HG02870 (cell line): ENCODE data around the gene CUL3.
A peak's percentile ranks its signal among the peaks of the same experiment; 100 is the strongest.
"Not testable (repeated sequence)": the region's sequence is repeated elsewhere in the genome, so short reads cannot be mapped to it uniquely, and the experiment has no call there.

ENCODE experiments used
- ATAC-seq: cut with Tn5 transposase; IDR thresholded peaks from one replicate; pipeline ENCODE4 v1.9.1; 2021; ENCODE audit warnings: mild to moderate bottlenecking, moderate library complexity; ENCODE audit not compliant: unreplicated experiment

Gene CUL3

DNA sequence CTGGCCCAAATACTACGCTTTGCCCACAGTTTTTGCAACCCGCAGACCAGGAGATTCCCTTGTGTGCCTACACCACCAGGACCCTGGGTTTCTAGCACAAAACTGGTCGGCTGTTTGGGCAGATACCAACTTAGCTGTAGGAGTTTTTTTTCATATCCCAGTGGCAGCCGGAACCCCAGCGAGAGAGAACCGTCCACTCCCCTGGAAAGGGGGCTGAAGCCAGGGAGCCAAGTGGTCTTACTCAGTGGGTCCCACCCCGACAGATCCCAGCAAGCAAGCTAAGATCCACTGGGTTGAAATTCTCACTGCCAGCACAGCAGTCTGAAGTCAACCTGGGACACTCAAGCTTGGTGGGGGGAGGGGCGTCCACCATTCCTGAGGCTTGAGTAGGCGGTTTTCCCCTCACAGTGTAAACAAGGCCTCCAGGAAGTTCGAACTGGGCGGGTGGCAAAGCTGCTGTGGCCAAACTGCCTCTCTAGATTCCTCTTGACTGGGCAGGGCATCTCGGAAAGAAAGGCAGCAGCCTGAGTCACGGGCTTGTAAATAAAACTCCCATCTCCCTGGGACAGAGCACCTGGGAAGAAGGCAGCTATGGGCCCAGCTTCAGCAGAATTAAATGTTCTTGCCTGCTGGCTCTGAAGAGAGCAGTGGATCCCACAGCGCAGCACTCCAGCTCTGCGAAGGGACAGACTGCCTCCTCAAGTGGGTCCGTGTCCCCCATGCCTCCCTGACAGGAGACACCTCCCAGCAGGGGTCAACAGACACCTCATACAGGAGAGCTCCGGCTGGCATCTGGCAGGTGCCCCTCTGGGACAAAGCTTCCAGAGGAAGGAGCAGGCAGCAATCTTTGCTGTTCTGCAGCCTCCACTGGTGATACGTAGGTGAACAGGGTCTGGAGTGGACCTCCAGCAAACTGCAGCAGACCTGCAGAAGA lies 99.8 kb downstream of the CUL3 start:
- not testable (repeated sequence) for ATAC-seq

DNA sequence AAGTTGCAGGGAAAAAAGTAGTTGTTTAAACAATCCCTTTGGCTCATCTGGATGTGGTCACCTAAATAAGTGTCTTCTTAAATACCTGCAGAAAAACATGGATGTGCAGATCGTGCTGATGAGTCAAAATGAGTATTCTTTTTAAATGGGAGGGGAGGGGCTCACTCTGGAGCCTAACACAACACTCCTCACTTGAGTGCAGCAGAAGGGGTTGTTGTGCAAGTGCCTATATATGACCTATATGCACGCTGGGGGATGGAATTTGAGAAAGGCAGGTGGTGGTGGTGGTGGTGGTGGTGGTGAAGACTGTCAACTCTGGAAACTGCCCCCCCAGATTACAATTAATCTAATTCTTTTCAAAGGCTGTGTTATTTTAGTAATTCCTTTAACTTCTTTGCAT lies 105.3 kb downstream of the CUL3 start:
- ATAC-seq, result no peak

DNA sequence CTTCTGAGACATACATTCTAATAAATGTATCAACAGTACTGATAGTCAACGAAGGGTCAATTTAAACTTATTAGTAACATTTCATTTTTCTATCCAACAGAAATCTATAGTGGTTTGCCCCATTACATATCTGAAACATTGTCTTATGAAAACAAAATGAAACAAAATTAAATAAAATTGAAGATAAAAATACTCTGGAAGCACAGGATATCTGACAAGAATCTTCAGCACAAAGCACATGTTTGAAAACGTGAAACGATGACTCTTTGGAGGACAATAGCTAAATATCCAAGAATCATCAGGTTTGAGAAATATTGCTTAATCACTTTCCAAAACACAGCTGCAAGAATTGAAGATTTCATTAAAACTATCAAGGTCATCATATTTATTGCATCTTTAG lies 112.3 kb downstream of the CUL3 start:
- ATAC-seq, result no peak

DNA sequence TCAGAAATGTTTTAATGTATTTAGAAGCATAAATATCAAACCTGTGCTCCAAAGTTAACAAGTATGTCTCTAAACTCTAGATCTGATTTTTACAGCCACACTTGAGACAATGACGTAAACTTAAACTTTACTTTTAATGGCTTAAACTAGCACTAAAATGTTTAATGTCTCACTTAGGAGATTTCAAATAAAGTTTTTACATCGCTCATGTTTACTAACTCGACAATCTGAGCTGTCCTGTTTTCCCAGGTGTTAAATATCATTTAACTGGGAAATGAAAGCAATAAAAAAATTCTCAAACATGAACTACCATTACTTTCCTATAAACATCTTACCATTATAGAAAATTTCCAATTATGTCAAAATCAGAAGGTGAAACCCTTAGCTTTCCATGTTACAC lies 113.0 kb downstream of the CUL3 start:
- no peak for ATAC-seq

DNA sequence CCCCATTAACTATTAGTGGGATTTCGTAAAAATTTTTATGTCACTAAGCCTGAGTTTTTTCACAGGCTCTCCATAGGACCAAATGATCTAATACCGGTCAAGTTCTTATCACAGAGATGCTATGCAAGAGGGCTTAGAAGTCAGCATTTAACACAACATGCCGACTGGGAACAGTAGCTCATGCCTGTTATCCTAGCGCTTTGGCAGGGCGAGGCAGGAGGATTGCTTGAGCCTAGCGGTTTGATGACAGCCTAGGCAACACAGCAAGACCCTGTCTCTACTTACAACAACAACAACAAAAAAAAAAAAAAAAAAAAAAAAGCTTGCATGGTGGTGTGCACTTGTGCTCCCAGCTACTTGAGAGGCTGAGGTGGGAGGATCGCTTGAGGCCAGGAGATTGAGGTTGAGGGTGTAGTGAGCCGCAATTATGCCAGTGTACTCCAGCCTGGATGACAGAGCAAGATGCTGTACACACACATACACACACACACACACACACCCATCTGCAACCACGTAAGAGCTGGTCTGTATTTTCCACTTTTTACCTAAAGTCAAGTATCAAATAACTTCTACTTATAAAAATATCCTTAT lies 115.7 kb downstream of the CUL3 start:
- ATAC-seq, result no peak

DNA sequence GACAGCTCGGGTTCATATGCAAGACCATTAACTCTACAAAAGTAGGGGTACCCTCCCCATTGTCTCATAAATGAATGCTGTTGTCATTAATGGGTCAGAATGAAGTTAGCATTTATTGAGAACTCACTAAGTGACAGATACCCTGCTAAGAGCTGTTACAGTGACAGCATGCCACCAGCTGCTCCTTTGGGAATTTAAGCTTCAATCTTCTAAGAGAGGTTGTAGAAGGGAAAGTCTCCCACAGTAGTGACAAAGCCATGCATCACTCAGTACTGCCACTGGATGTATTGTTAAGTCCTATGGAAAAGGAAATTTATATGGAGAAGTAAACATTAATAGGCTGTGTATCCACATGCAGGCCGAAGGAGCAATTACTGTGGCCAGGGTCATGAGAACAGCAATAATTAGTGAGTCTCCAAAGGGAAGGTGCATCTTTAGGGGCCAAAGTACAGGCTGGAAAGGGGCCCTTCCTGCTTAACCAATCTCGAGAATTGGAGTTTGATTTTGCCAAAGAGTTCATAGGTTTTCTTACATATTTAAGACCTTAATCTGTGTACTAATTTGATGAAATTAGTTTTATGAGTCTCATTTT lies 118.8 kb downstream of the CUL3 start:
- no peak for ATAC-seq

DNA sequence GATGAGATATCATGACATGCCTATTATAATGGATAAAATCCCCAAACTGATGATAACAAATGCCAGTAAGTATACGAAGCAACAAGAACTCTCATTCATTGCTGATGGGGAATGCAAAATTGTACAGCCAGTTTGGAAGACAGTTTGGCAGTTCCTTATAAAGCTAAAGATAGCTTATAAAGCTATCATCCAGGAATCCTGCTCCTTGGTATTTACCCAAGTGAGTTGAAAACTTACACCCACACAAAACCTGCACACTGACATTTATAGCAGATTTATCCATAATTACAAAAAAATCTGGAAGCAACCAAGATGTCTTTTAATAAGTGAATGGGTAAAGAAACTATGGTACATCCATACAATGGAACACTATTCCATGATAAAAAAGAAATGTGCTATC lies 123.8 kb downstream of the CUL3 start:
- ATAC-seq, result no peak

DNA sequence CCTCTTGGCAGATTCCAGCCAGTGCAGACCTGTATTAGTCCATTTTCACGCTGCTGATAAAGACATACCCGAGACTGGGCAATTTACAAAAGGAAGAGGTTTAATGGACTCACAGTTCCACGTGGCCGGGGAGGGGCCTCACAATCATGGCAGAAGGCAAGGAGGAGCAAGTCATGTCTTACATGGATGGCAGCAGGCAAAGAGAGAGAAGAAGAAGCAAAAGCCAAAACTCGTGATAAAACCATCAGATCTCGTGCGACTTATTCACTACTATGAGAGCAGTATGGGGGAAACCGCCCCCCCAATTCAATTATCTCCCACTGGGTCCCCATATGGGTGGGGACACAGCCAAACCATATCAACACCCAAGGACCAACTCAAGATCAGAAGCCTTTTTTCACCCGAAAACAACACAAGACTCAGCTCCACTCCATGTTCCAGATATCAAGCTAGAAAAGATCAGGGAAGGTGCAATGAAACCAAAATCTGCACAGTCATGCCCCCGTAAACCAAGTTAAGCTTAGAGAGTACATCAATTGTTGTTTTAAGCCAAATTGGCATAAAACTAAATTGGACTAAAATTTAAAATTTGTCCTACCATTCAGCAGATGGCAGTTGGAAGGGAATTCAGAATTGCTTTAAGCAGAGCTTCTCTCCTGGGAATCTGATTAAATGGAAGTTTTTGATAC lies 127.6 kb downstream of the CUL3 start:
- no peak for ATAC-seq

DNA sequence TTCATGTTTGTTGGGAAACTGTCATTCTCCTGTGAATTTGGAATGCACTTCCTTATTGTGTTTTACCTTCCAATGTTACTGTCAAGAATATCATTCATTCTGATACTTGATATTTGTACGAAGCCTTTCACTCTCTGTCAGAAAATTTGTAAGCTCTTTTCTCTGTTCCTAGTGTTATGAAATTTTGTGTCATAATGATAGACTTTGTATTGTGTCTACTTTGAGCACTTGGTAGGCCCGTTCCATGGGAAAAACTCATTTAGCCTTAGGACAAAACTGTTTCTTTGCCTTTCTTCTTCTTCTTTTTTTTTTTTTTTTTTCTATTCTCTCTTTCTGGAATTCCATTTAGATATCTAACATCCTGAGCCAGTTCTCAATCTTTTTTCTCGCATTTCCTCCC lies 131.3 kb downstream of the CUL3 start:
- ATAC-seq, result no peak

DNA sequence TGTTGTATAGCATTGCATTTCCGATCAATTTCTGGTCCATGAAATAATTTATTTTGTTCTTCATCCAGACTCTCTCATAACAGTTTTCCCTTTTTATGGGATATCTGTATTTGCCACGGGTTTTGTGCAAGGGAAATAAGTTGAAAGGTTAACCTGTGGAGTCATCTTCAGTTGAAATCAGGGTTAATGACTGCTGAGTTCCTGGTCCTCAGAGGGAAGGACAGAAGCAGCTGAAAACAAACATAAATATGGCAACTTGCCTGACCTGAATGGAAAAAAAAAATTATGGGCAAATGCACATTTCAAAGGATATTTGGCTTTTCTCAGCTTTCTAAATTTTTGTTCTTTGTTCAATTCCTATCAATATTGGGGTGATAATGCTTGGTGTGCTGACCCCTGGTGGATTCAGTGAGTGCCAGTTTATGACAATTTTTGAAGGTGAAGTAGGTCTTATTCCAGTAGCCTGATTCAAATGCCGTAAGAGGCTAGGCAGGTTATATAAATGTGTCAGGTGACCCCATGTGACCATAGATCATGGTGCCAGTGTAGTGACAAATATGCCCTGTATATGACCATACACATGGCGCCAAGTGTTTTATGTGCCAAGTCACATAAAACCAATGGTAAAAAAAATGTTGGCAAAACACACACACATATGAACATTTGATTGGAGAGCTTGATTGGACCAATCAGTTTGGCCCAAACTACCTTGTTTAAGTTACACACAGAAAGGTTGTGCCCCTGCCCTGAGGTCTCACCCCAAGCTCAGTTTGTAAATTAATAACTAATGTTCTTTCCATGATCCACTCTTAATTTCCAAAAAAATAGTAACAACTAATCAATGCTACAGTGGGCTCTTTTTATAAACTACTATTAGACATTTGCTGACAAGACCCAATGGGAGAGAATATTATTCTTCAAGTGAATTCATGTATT lies 135.7 kb downstream of the CUL3 start:
- ATAC-seq, result no peak

DNA sequence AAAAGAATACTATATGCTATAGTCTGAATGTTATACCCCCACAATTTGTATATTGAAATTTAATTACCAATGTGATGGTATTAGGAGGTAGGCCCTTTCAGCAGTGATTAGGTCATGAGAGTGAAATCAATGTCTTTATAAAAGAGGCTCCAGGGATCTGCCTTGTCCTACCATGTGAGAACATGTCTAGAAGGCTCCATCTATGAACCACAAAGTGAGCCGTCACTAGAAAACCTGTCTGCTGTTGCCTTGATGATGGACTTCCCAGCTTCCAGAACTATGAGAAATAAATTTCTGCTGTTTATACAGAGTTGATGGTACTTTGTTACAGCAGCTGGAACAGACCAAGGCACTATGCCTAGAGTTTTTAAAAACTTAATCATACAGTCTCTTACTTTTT lies 136.9 kb downstream of the CUL3 start:
- no peak for ATAC-seq

DNA sequence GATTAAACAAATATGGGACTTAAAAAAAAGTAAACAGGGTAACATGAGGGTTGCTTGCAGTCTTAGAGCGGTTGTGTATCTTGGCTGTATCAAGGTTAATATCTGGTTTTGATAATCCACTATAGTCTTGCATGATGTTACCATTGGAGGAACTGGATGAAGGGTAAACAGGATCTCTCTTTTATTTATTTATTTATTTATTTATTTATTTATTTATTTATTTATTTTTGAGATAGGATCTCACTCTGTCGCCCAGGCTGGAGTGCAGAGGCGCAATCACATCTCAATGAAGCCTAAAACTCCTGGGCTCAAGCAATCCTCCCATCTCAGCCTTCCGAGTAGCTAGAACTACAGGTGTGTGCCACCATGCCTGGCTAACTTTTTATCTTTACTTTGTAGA lies 140.4 kb downstream of the CUL3 start:
- ATAC-seq, result no peak

DNA sequence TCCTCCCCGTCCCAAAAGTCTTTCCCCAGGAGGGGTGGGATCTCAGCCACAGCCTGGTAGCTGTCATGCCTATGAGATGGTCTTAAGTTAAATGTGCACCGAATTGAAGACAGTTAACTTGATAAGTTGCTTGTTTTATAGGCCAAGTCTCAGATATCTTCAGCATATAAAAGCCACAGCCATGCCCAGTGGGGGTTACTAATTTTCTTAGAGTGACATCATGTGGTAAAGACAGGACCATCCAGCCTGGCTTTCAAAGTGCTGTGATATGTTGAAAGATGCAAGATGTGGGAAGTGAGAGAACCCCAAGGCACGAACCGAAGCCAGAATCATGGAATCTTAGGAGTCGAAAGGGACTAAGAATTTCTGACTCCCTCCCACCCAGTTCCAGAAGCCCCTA lies 141.1 kb downstream of the CUL3 start:
- ATAC-seq, result no peak

DNA sequence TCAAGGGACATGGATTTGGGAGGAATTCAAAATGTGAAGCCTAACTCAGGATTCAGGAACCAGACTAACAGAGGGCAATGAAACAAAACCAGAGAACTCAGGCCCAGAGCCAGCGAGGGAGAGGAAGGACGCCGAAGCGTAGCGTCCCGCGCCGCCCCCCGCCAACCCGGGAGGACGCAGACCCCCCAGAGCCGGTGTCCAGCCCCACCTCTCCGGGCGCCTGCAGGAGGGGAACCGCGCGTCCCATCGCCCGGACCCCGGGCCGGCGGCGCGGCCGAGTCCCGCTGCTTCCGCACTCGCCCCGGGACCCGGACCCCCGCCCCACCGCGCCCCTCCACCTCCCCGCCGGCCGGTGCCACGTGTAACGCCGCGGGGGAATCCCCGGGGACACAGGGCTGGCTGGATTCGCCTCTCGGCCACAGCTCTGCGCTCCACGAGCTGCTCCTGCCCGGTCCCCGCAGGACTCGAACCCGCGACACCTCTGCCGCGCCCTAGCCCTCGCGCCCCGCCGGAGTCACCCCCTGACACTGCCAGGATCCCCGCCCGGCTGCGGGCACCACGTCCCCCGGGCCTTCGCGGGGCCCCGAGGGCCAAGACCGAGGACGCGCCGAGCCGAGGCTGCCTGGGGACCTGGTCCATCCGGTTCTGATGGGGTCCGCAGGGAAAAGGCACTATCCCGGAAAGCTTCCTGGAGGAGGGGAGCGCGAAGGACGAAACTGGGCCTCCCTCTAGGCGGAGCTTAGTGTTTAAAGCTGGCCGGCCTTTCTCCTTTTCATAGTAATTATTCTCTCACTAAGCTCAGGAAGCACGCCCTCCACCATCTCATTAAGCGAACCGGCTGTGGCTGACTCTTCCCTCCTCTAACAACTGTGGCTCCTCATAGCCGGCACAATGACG lies 142.8 kb downstream of the CUL3 start:
- ATAC-seq, result peak; percentile 46

DNA sequence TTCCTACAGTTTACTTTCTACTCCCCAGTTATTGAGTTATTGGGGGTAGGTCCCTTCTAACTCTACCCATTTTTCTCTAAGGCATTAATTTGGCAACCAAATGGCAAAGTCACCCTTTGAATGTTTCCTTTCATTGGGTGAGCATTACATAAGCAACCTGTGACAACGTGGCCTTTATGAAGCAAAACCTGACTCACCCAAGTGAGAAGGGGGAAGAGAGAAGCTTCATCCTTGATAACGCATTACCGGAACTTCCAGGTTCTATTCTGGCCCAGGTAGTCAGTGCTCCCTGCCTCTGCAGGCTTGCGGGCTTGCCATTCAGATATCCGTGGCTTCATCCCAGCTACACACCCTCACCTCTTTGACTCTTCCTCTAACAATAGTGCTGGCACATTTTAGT lies 144.2 kb downstream of the CUL3 start:
- no peak for ATAC-seq

DNA sequence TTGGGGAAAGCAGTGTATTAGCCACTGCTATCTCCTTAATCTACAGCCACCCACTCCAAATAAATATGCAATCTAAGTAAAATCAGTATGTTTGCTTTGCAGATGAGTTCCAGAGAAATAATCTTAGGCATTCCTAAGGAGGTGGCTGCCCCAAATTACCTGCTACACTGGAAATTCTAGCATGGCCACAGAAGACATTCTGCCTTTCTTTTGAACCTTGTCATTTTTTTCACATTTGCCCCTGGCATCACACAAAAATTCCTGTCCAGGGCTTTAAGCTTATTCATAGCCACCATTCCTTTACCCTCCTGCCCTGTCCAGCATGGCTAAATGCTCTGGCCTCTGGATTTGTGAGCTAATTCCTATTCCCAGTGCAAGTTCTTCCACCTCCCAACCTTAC lies 146.4 kb downstream of the CUL3 start:
- ATAC-seq, result no peak

DNA sequence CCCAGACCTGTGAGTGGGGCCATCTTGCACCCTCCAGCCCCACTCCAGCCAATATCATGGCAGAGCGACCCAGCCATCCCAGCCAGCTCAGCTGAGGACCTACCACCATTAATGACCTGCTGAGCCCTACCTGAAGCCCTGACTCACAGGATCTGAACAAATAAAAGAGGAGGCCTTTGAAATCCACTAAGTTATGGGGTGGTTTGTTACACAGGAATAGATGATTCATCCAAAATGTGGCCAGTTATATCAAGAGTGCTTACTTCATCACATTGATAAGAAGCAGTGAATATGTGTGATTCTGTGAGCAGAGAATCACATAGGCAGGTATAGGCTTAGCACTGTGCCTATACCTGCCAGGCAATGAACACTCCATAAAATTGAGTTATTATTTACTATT lies 148.5 kb downstream of the CUL3 start:
- ATAC-seq, result no peak

DNA sequence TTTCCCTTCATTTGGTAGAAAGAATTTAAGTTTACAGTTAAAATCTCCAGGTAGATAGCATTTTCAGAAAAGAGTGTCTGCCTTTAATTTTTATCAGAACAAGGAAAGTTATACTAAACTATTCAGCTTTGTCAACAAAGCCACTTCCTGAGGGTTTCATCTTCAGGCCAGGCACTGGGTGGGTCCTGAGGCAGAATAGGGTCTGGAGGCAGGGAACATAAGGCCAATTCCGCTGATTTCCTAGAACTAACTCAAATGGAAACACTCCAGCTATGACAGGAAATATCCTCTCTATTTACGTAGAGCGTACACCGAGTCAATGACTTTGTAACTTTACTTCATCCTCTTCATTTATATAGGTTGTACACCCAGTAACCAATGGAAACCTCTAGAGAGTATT lies 150.5 kb downstream of the CUL3 start:
- no peak for ATAC-seq

DNA sequence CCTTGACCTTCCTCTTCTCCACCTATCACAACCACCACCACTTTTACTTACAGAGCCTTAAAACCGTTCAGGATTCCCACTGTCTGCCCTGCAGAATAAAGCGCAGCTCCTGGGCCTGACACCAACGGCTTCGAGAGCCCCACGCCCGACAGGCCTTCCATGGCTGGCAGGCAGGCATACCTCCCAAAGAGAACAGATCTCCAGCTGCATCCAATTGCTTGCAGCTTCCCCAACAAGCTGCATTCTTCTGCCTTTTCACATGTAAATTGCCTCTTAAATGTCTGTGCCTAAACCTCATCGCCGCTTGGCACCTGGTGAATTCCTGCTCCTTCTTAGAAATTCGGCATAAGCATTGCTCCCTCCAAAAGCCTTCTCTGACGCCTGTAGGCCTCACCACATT lies 151.7 kb downstream of the CUL3 start:
- no peak for ATAC-seq
